Caco-2 (cell line): ENCODE measurements around the gene PDIA4. TPM values are rescaled to one million over a fixed set of nuclear protein-coding genes. Genes with fewer than 3 reads are reported as not detected.

Experiments used
- BruUV-seq: library from RNA; stranded (reverse); fragments of 400-500 nt; replicated peaks from 2 replicates; lab custom pipeline; 2021; lab: Mats Ljungman, UMichigan
- CTCF ChIA-PET: fragments of 300-600 bp; sonication (Branson Sonifier 250); formaldehyde crosslinking; loops from one replicate; lab custom pipeline; 2022; ENCODE audit warnings: antibody characterized with exemption; lab: Charles Lee
- POLR2A ChIA-PET: fragments of 300-600 bp; sonication (Branson Sonifier 250); formaldehyde crosslinking; loops from one replicate; lab custom pipeline; 2022; ENCODE audit warnings: antibody characterized with exemption; lab: Charles Lee
- DNase-seq, 2 experiments: peaks; one replicate each; pipeline versions ENCODE4 v3.0.0 to v3.0.0-alpha.2; 2020 to 2022
- H3K27me3 ChIP-seq: replicated peaks from 2 replicates; pipeline ENCODE4 v1.6.0; 2011; ENCODE audit warnings: low read length; ENCODE audit not compliant: control insufficient read depth, insufficient read depth
- H3K36me3 ChIP-seq: 2 replicates; pipeline ENCODE4 v1.5.1; 2011; ENCODE audit warnings: low read length; ENCODE audit not compliant: control insufficient read depth, insufficient read depth
- H3K4me1 ChIP-seq: fragments of 250-450 bp; sonication (Bioruptor Pico); 2 replicates; pipeline ENCODE4 v1.5.1; 2020; ENCODE audit warnings: mild to moderate bottlenecking
- H3K4me3 ChIP-seq: 2 replicates; pipeline ENCODE4 v1.5.1; 2011; ENCODE audit warnings: low read depth, mild to moderate bottlenecking, control low read depth, low read length
- H3K9me3 ChIP-seq: fragments of 250-450 bp; sonication (Bioruptor Pico); 2 replicates; pipeline ENCODE4 v1.5.1; 2020; ENCODE audit warnings: mild to moderate bottlenecking, moderate library complexity
- H3K27ac Mint-ChIP-seq: one replicate; pipeline ENCODE4 v1.8.0; 2022; ENCODE audit warnings: mixed read lengths; ENCODE audit not compliant: unreplicated experiment
- H3K27me3 Mint-ChIP-seq: one replicate; pipeline ENCODE4 v1.8.0; 2022; ENCODE audit warnings: mixed read lengths; ENCODE audit not compliant: insufficient read depth, unreplicated experiment
- H3K36me3 Mint-ChIP-seq: one replicate; pipeline ENCODE4 v1.8.0; 2022; ENCODE audit warnings: mild to moderate bottlenecking, mixed read lengths; ENCODE audit not compliant: insufficient read depth, unreplicated experiment
- H3K4me1 Mint-ChIP-seq: one replicate; pipeline ENCODE4 v1.8.0; 2022; ENCODE audit warnings: low read depth, mixed read lengths; ENCODE audit not compliant: unreplicated experiment
- H3K4me3 Mint-ChIP-seq: one replicate; pipeline ENCODE4 v1.8.0; 2022; ENCODE audit warnings: mild to moderate bottlenecking, moderate library complexity, mixed read lengths; ENCODE audit not compliant: unreplicated experiment
- H3K9me3 Mint-ChIP-seq: one replicate; pipeline ENCODE4 v1.8.0; 2022; ENCODE audit warnings: mixed read lengths; ENCODE audit not compliant: unreplicated experiment
- CTCF ChIP-seq, 2 experiments: fragments of 200-600 bp in 1 of 2; IDR thresholded peaks; 1 replicate in 1 of 2; 2 replicates in 1 of 2; pipeline versions ENCODE4 v1.5.1 to v1.8.0; 2011 to 2022; ENCODE audit warnings: antibody characterized with exemption in 1 of 2, control low read depth in 1 of 2, inconsistent platforms in 1 of 2, low read depth in 1 of 2, low read length in 1 of 2, mild to moderate bottlenecking in 1 of 2, moderate library complexity in 1 of 2; ENCODE audit not compliant: insufficient read depth in 1 of 2, severe bottlenecking in 1 of 2, unreplicated experiment in 1 of 2
- intact Hi-C: fragments of 100-400 bp; cut with micrococcal nuclease; formaldehyde crosslinking; loops from one replicate; pipeline ENCODE4 v1.10.0; 2022; ENCODE audit not compliant: unreplicated experiment
- total RNA-seq: library from RNA; stranded (reverse); gene quantifications from 2 replicates; pipeline ENCODE4 v1.2.3, GENCODE V29; 2022

Gene PDIA4
- total RNA-seq, 1 experiment from 2014 or later: 197 TPM

- Mint-ChIP-seq H3K4me1 (no peaks in the 10 kb centered on the region), H3K9me3 (no peaks in the 10 kb centered on the region), H3K36me3 (peaks cover 62% of the 10 kb centered on the region), H3K4me3 (no peak overlapping the region), H3K27me3 (no peaks in the 10 kb centered on the region), H3K27ac (no peak overlapping the region)
- no peak overlapping the region for H3K4me3 ChIP-seq
- no peak for DNase-seq
- no peaks in the 10 kb centered on the region for H3K27me3 ChIP-seq
- CTCF ChIA-PET: no interaction called here
- H3K4me1 ChIP-seq: no peaks in the 10 kb centered on the region
- BruUV-seq: no TSS peak
- POLR2A ChIA-PET: no interaction called here
- H3K36me3 ChIP-seq: peaks cover 10% of the 10 kb centered on the region
- no peak for TF ChIP-seq CTCF (IDR thresholded peaks at IDR 0.05; ENCODE audit: insufficient read depth in 1 of 2, low read depth in 1 of 2, low read length in 1 of 2, severe bottlenecking in 1 of 2, unreplicated experiment in 1 of 2)
- intact Hi-C loops: no loop called here
- H3K9me3 ChIP-seq: no peaks in the 10 kb centered on the region
These were observed 25.7 kb downstream of the PDIA4 start for GRCh38 chr7:149002604-149003003.

- Mint-ChIP-seq H3K36me3 (peaks cover 51% of the 10 kb centered on the region), H3K4me1 (no peaks in the 10 kb centered on the region)
- H3K4me1 ChIP-seq: no peaks in the 10 kb centered on the region
These were observed 26.8 kb downstream of the PDIA4 start for GRCh38 chr7:149001427-149002068.

GRCh38 chr7:149000961-149001360, 27.3 kb downstream of the PDIA4 start:
- intact Hi-C loops: no loop called here
- Mint-ChIP-seq H3K36me3 (peaks cover 46% of the 10 kb centered on the region), H3K27ac (no peak overlapping the region), H3K9me3 (no peaks in the 10 kb centered on the region), H3K4me1 (no peaks in the 10 kb centered on the region), H3K4me3 (no peak overlapping the region), H3K27me3 (no peaks in the 10 kb centered on the region)
- ChIA-PET CTCF (interaction anchor here (0.6 kb wide), 1 partner anchor 741 kb away, joined by 3 read pairs; no protein-coding TSS in a partner anchor), POLR2A (no interaction called here)
- TF ChIP-seq CTCF (IDR thresholded peaks at IDR 0.05; ENCODE audit: insufficient read depth in 1 of 2, low read depth in 1 of 2, low read length in 1 of 2, severe bottlenecking in 1 of 2, unreplicated experiment in 1 of 2): no peak
- Histone ChIP-seq H3K9me3 (no peaks in the 10 kb centered on the region), H3K36me3 (peaks cover 3% of the 10 kb centered on the region; the same call in 1 of the 2 replicates), H3K4me3 (no peak overlapping the region), H3K27me3 (no peaks in the 10 kb centered on the region), H3K4me1 (no peaks in the 10 kb centered on the region)
- no TSS peak for BruUV-seq
- DNase-seq: no peak

More at GRCh38 chr7:149001427-149002068, 26.8 kb downstream of the PDIA4 start:
- intact Hi-C loops: no loop called here
- no peak for TF ChIP-seq CTCF (IDR thresholded peaks at IDR 0.05; ENCODE audit: insufficient read depth in 1 of 2, low read depth in 1 of 2, low read length in 1 of 2, severe bottlenecking in 1 of 2, unreplicated experiment in 1 of 2)
- H3K4me3 ChIP-seq: no peak overlapping the region
- H3K9me3 ChIP-seq: no peaks in the 10 kb centered on the region
- ChIA-PET POLR2A (no interaction called here), CTCF (no interaction called here)
- H3K27me3 ChIP-seq: no peaks in the 10 kb centered on the region
- Mint-ChIP-seq H3K9me3 (no peaks in the 10 kb centered on the region), H3K4me3 (no peak overlapping the region), H3K27ac (no peak overlapping the region), H3K27me3 (no peaks in the 10 kb centered on the region)
- DNase-seq: no peak
- BruUV-seq: no TSS peak
- peaks cover 6% of the 10 kb centered on the region for H3K36me3 ChIP-seq
